ENCODE data around the gene LRRIQ3.

Gene LRRIQ3, protein sequence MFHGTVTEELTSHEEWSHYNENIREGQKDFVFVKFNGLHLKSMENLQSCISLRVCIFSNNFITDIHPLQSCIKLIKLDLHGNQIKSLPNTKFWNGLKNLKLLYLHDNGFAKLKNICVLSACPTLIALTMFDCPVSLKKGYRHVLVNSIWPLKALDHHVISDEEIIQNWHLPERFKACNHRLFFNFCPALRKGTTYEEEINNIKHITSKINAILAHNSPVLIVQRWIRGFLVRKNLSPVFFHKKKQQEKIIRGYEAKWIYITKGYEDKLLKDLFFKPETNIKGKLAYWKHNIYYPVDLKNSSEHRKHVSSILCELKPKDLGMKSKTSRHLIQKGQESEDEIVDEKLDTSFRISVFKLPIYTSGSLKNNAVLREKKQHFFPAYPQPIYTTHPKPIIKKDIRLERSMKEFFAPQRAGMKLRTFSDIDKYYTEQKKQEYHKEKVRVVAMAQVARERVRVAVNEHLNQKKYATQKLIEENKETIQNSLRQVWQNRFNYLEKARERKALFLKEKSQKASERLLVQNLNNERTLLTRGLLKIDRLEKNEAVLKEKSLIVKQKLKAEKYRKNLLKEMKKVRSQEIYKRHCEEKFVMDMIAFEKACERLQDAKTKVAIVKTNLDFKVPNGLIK

DNA sequence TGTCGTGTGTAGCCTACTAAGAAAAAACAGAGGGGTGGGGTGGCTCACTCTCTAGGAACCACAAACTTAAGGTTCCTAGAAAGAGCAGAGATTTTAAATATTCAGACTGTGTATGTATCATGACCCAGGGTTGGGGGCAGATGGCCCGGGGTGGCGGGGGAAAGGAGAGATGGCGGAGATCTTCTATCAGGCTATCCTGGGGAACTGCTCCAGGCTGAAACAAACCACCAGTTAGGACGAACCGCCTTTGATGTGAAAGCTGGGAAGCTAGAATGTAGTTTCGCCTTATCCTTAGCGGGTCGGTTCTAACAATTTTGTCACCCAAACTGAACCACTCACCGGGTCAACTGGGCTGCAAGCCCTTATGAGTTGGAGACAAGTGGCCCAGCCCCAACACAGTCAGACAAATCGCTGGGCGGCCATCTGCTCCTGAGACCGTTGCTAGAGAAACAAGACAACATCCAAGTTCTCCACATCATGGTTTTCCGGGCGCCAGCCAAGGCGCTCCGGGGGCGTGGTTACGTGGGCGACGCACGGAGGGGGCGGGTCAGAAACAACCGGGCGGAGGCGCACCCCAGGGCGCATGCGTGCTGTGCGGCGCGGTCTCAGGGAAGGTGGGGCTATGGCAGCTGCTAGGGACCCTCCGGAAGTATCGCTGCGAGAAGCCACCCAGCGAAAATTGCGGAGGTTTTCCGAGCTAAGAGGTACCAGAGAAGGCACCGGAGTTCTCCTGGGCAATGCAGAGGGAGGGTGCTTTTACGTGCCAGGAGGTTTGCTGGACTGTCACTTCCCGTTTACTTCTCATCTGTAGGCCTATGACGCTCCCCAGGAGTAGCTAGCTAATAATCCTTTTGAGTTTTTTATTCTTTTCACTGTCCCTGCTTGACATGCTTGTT is at the start of gene LRRIQ3, which contains the start of gene FPGT:
LRRIQ3 (minus strand) TSS at position 520 of the 896 bp plus-strand sequence. CDS start 14,492 bp downstream, outside the sequence.
FPGT (plus strand) TSS at position 586 of the 896 bp plus-strand sequence; CDS start at position 623, 37 bp downstream.
- no peak for TF ChIP-seq PPARA (CRISPR knock-in tag; IDR thresholded peaks at IDR 0.05; ENCODE audit: borderline replicate concordance)
- TF ChIP-seq, protein P1, sequence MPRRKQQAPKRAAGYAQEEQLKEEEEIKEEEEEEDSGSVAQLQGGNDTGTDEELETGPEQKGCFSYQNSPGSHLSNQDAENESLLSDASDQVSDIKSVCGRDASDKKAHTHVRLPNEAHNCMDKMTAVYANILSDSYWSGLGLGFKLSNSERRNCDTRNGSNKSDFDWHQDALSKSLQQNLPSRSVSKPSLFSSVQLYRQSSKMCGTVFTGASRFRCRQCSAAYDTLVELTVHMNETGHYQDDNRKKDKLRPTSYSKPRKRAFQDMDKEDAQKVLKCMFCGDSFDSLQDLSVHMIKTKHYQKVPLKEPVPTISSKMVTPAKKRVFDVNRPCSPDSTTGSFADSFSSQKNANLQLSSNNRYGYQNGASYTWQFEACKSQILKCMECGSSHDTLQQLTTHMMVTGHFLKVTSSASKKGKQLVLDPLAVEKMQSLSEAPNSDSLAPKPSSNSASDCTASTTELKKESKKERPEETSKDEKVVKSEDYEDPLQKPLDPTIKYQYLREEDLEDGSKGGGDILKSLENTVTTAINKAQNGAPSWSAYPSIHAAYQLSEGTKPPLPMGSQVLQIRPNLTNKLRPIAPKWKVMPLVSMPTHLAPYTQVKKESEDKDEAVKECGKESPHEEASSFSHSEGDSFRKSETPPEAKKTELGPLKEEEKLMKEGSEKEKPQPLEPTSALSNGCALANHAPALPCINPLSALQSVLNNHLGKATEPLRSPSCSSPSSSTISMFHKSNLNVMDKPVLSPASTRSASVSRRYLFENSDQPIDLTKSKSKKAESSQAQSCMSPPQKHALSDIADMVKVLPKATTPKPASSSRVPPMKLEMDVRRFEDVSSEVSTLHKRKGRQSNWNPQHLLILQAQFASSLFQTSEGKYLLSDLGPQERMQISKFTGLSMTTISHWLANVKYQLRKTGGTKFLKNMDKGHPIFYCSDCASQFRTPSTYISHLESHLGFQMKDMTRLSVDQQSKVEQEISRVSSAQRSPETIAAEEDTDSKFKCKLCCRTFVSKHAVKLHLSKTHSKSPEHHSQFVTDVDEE (CRISPR knock-in tag; IDR thresholded peaks at IDR 0.05), result 0 out of 2 replicates have a peak, but pooled peaks have one; percentile 48
- peak; percentile 95 for ATAC-seq

GRCh38 chr1:74246315-74246714 is 48.3 kb upstream of the LRRIQ3 start:
- no peak for ATAC-seq

DNA sequence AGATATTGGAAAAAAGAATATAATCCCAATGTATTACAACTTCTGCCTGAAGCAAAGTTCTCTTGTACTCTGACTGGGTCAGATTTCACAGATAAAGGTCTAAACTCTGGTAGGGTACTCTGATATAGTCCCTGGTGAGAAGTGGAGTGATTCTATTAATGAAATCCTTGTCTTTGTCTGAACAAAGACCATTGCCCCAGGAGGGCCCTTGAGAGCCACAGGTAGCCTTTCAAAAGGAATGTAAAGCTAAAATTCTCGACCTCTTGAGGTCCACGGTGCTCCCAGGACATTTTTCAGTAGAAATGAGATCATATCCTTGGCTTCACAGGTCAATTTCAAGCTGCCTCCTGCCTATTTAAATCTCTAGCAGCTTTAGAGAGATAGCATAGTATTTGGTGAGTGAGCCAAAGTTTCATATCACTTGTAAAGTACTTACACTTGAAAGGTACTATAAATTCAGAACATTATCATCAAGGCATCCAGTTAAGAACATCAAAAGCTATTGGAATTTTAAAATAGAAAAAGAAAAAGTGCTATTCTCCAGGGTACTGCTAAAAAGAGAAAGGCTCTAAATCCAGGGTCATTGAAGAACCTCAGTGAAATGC is 47.3 kb upstream of the LRRIQ3 start:
- no peak for ATAC-seq
- no peak for TF ChIP-seq CSRNP3 (CRISPR knock-in tag; IDR thresholded peaks at IDR 0.05)
- no peak for TF ChIP-seq ZNF70 (CRISPR knock-in tag; IDR thresholded peaks at IDR 0.05)
- TF ChIP-seq, protein P2, sequence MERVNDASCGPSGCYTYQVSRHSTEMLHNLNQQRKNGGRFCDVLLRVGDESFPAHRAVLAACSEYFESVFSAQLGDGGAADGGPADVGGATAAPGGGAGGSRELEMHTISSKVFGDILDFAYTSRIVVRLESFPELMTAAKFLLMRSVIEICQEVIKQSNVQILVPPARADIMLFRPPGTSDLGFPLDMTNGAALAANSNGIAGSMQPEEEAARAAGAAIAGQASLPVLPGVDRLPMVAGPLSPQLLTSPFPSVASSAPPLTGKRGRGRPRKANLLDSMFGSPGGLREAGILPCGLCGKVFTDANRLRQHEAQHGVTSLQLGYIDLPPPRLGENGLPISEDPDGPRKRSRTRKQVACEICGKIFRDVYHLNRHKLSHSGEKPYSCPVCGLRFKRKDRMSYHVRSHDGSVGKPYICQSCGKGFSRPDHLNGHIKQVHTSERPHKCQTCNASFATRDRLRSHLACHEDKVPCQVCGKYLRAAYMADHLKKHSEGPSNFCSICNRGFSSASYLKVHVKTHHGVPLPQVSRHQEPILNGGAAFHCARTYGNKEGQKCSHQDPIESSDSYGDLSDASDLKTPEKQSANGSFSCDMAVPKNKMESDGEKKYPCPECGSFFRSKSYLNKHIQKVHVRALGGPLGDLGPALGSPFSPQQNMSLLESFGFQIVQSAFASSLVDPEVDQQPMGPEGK (CRISPR knock-in tag; IDR thresholded peaks at IDR 0.05; ENCODE audit: borderline replicate concordance), result no peak
- no peak for TF ChIP-seq ZFP30 (CRISPR knock-in tag; IDR thresholded peaks at IDR 0.05)
- TF ChIP-seq ARNTL (CRISPR knock-in tag; IDR thresholded peaks at IDR 0.05; ENCODE audit: borderline replicate concordance, low read depth), result no peak
- no peak for TF ChIP-seq BACH2 (CRISPR knock-in tag; IDR thresholded peaks at IDR 0.05; ENCODE audit: borderline replicate concordance)
- no peak for TF ChIP-seq ZNF8 (CRISPR knock-in tag; IDR thresholded peaks at IDR 0.05)
- no peak for TF ChIP-seq ZC3H10 (CRISPR knock-in tag; IDR thresholded peaks at IDR 0.05)
- no peak for TF ChIP-seq OSR1 (CRISPR knock-in tag; IDR thresholded peaks at IDR 0.05)
- TF ChIP-seq ESRRG (CRISPR knock-in tag; IDR thresholded peaks at IDR 0.05), result no peak
- TF ChIP-seq ZFP3 (CRISPR knock-in tag; IDR thresholded peaks at IDR 0.05), result no peak
- TF ChIP-seq CREB5 (CRISPR knock-in tag; IDR thresholded peaks at IDR 0.05; ENCODE audit: low read depth), result no peak

More at GRCh38 chr1:74246315-74246714, 48.3 kb upstream of the LRRIQ3 start:
- TF ChIP-seq TOX (CRISPR knock-in tag; IDR thresholded peaks at IDR 0.05; ENCODE audit: borderline replicate concordance), result no peak
- no peak for TF ChIP-seq BACH2 (CRISPR knock-in tag; IDR thresholded peaks at IDR 0.05; ENCODE audit: borderline replicate concordance)
- TF ChIP-seq TCF4 (CRISPR knock-in tag; IDR thresholded peaks at IDR 0.05; ENCODE audit: borderline replicate concordance), result no peak
- no peak for TF ChIP-seq CREB5 (CRISPR knock-in tag; IDR thresholded peaks at IDR 0.05; ENCODE audit: low read depth)
- TF ChIP-seq, protein P3, sequence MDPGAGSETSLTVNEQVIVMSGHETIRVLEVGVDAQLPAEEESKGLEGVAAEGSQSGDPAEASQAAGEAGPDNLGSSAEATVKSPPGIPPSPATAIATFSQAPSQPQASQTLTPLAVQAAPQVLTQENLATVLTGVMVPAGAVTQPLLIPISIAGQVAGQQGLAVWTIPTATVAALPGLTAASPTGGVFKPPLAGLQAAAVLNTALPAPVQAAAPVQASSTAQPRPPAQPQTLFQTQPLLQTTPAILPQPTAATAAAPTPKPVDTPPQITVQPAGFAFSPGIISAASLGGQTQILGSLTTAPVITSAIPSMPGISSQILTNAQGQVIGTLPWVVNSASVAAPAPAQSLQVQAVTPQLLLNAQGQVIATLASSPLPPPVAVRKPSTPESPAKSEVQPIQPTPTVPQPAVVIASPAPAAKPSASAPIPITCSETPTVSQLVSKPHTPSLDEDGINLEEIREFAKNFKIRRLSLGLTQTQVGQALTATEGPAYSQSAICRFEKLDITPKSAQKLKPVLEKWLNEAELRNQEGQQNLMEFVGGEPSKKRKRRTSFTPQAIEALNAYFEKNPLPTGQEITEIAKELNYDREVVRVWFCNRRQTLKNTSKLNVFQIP (CRISPR knock-in tag; IDR thresholded peaks at IDR 0.05; ENCODE audit: borderline replicate concordance, low read depth), result no peak
- no peak for TF ChIP-seq CSDC2 (CRISPR knock-in tag; IDR thresholded peaks at IDR 0.05)
- TF ChIP-seq ZNF70 (CRISPR knock-in tag; IDR thresholded peaks at IDR 0.05), result no peak
- TF ChIP-seq ZFP3 (CRISPR knock-in tag; IDR thresholded peaks at IDR 0.05), result no peak
- TF ChIP-seq ZC3H10 (CRISPR knock-in tag; IDR thresholded peaks at IDR 0.05), result no peak
- TF ChIP-seq ZFP30 (CRISPR knock-in tag; IDR thresholded peaks at IDR 0.05), result no peak
- TF ChIP-seq GLIS3 (CRISPR knock-in tag; IDR thresholded peaks at IDR 0.05), result no peak

Data from SK-N-SH treated with all-trans-retinoic acid at 6 μM for 48 hours (cell line).